A549 treated with DMSO at 1 μM for 4 hours (cell line): ENCODE measurements around the gene SUPT6H. TPM values are rescaled to one million over a fixed set of nuclear protein-coding genes. Genes with fewer than 3 reads are reported as not detected.

Source experiments
- total RNA-seq: library from RNA; stranded (reverse); fragments of 200-300 nt; extraction: Qiagen RNA extraction; gene quantifications from 5 replicates; pipeline ENCODE4 v1.2.3, GENCODE V29; 2022; ENCODE audit warnings: low read depth

The SUPT6H gene
- total RNA-seq: 74.5 to 78.6 TPM (median 77.8 TPM) in 5 replicates

GRCh38 chr17:28661635-28662526, at the start of gene SUPT6H, which contains the start of gene SDF2:
Gene SUPT6H, plus strand, starts transcription at chr17:28662205. Its CDS starts 11,197 bp downstream, at chr17:28673402.
Gene SDF2, minus strand, starts transcription at chr17:28661906. Its CDS starts 30 bp downstream, at chr17:28661876.

DNA sequence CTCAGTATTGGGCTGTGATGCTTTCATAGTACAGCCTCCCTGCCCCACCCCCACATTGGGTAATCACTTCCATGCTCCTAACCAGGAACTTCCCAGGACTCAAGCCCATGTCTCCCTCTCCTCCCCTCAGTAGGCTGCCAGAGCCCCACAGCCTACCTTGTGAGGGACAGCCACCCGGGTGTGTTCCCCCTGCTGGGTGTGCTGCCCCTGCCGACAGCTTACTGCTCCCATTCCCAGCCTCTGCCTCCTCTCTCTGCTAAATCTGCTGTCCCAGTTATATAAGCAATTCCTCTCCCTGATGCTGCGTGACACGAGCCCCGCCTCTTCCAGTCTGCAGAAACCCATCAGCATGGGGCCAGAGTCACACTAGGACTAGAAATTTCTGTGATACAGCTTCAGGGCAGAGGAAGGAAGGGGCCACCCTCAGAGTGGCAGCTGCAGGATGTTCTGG, 48.0 kb upstream of the SUPT6H start, which contains the start of gene RSKR:
Gene RSKR (minus strand): TSS at position 255 of the 451 bp plus-strand sequence. CDS start 24 bp downstream, at position 231.

GRCh38 chr17:28644787-28645575, 17.0 kb upstream of the SUPT6H start, which contains the start of gene BLTP2:
Gene BLTP2, minus strand, starts transcription at chr17:28645158. Its CDS starts 102 bp downstream, at chr17:28645056.

DNA sequence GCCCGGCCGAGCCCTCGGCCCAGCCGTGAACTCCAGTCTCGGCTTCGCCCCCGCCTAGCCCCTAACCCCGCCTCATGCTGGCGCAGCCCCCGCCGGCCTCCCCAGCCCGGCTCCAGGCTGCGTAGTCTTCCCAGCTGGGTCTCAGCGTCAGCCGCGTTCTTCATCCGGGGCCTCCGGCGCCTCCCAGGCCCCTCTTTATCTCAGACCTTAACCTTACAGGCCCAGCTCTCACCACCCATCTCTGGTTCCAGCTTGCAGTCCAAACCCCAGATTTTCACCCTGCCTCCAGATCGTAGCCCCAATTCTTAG, 49.7 kb downstream of the SUPT6H start, which contains the start of gene PROCA1:
Gene PROCA1 (minus strand): TSS at position 166 of the 309 bp plus-strand sequence. CDS start 228 bp downstream, outside the sequence.

GRCh38 chr17:28717578-28718332, 55.8 kb downstream of the SUPT6H start, which contains the start of gene RAB34:
Gene RAB34, minus strand, starts transcription at chr17:28717868. Its CDS starts 602 bp downstream, at chr17:28717266.

GRCh38 chr17:28726226-28726626, 64.2 kb downstream of the SUPT6H start, which contains the start of gene TLCD1:
Gene TLCD1, minus strand, starts transcription at chr17:28726233. Its CDS starts 136 bp downstream, at chr17:28726097.

GRCh38 chr17:28728364-28729200, 66.6 kb downstream of the SUPT6H start, which contains the start of gene NEK8:
Gene NEK8, plus strand, starts transcription at chr17:28728788. Its CDS starts 26 bp downstream, at chr17:28728814.

DNA sequence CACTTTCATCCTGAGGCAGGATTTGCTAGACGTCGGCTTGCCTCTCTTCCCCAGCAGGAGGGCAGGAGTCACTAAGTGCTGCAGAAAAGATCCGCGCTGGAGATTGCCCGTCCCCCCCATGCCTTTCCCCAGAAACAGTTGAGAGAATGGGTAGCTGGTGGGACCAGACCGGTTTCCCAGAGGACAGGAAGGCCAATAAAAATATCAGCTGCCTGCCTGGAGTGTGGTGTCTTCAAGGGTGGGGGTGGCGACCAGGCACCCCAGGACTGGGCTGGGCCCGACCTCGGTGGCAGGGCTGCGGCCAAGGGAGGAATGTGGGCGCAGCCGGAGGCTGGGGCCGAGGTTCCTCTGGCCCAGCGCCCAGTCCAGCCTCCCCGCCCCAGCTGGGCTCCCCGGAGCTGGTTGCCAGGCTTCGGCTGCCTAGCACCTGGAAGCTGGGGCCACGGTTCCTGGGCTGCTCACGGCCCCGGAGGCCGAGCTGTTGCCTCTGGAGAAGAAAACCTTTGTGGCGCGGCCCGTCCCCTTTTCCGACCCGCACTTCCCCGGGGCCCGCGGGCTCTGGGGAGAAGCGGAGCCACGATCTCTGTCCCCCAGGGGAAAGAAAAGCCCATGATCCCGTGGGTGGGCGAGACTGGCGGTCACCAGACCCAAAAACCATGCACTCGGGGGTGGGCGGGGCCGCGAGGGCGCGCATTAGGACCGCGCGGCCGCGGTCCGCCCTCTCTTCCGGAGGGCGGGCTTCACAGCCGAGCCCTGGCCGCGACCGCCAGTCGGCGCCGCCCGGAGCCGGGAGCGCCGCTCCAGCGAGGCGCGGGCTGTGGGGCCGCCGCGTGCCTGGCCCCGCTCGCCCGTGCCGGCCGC, 81.5 kb downstream of the SUPT6H start, which contains the start of gene TRAF4:
Gene TRAF4 (plus strand): TSS at position 769 of the 861 bp plus-strand sequence. CDS start 102 bp downstream, outside the sequence.

Other genes starting within 250 kb of the SUPT6H start
- 0.06 to 0.12 TPM (median 0.09 TPM) in 5 replicates for gene SLC13A2, start 188.6 kb upstream of the SUPT6H start, total RNA-seq
- 0.02 to 0.05 TPM (median 0.03 TPM) in 3 of 5 replicates, not detected in the others for gene FOXN1, start 155.9 kb upstream of the SUPT6H start, total RNA-seq
- 26.3 to 34.7 TPM (median 29.9 TPM) in 5 replicates for gene UNC119, start 109.6 kb upstream of the SUPT6H start, total RNA-seq
- 57.3 to 64.3 TPM (median 61.4 TPM) in 5 replicates for gene PIGS, start 90.7 kb upstream of the SUPT6H start, total RNA-seq
- 1.4 to 2.3 TPM (median 1.8 TPM) in 5 replicates for gene ALDOC, start 85.3 kb upstream of the SUPT6H start, total RNA-seq
- gene SPAG5, start 63.2 kb upstream of the SUPT6H start, total RNA-seq: 77.8 to 88.5 TPM (median 81.4 TPM) in 5 replicates
- gene RSKR, start 48.0 kb upstream of the SUPT6H start, total RNA-seq: 3.8 to 7.0 TPM (median 6.0 TPM) in 5 replicates
- gene BLTP2, start 17.0 kb upstream of the SUPT6H start, total RNA-seq: 58.3 to 71.6 TPM (median 70.6 TPM) in 5 replicates
- gene SDF2, start 299 bp upstream of the SUPT6H start, total RNA-seq: 86.5 to 94.5 TPM (median 88.1 TPM) in 5 replicates
- gene PROCA1, start 49.7 kb downstream of the SUPT6H start, total RNA-seq: 1.0 to 1.7 TPM (median 1.1 TPM) in 5 replicates
- gene RAB34, start 55.7 kb downstream of the SUPT6H start, total RNA-seq: 233 to 267 TPM (median 261 TPM) in 5 replicates
- gene RPL23A, start 57.8 kb downstream of the SUPT6H start, total RNA-seq: 1,965 to 2,250 TPM (median 2,168 TPM) in 5 replicates
- gene TLCD1, start 64.0 kb downstream of the SUPT6H start, total RNA-seq: 31.2 to 50.8 TPM (median 45.6 TPM) in 5 replicates
- gene NEK8, start 66.6 kb downstream of the SUPT6H start, total RNA-seq: 4.1 to 4.9 TPM (median 4.5 TPM) in 5 replicates
- gene TRAF4, start 81.8 kb downstream of the SUPT6H start, total RNA-seq: 70.5 to 86.4 TPM (median 76.4 TPM) in 5 replicates
- gene FAM222B, start 180.6 kb downstream of the SUPT6H start, total RNA-seq: 19.4 to 22.2 TPM (median 21.7 TPM) in 5 replicates
- 83.5 to 92.0 TPM (median 85.0 TPM) in 5 replicates for gene ERAL1, start 192.8 kb downstream of the SUPT6H start, total RNA-seq
- 71.6 to 82.0 TPM (median 73.7 TPM) in 5 replicates for gene FLOT2, start 235.5 kb downstream of the SUPT6H start, total RNA-seq
- gene DHRS13, start 240.9 kb downstream of the SUPT6H start, total RNA-seq: 4.4 to 6.1 TPM (median 5.4 TPM) in 5 replicates